ENCODE measurements around the gene CREBL2.

GRCh38 chr12:12613344-12613743 lies 1.7 kb downstream of the CREBL2 start:
- TF ChIP-seq BHLHE40 (IDR thresholded peaks at IDR 0.05; ENCODE audit: low read length) (no peak), FOXM1 (CRISPR knock-in tag; IDR thresholded peaks at IDR 0.05) (no peak), ZNF816 (CRISPR knock-in tag; IDR thresholded peaks at IDR 0.05; ENCODE audit: borderline replicate concordance) (no peak), PATZ1 (CRISPR knock-in tag; IDR thresholded peaks at IDR 0.05) (no peak), SOX6 (IDR thresholded peaks at IDR 0.05) (no peak), SOX6 (CRISPR knock-in tag; IDR thresholded peaks at IDR 0.05) (no peak), CAMTA2 (CRISPR knock-in tag; IDR thresholded peaks at IDR 0.05; ENCODE audit: borderline replicate concordance) (no peak), CENPT (CRISPR knock-in tag; IDR thresholded peaks at IDR 0.05; ENCODE audit: low read depth) (no peak), EEA1 (CRISPR knock-in tag; IDR thresholded peaks at IDR 0.05; ENCODE audit: borderline replicate concordance) (no peak), HMGXB4 (CRISPR knock-in tag; IDR thresholded peaks at IDR 0.05; ENCODE audit: borderline replicate concordance in 1 of 2, low read depth in 1 of 2) (no peak), ZNF362 (CRISPR knock-in tag; IDR thresholded peaks at IDR 0.05; ENCODE audit: borderline replicate concordance) (no peak)

Measured in HepG2 (cell line).